ENCODE results near the gene C1orf21.

C1orf21 gene

DNA sequence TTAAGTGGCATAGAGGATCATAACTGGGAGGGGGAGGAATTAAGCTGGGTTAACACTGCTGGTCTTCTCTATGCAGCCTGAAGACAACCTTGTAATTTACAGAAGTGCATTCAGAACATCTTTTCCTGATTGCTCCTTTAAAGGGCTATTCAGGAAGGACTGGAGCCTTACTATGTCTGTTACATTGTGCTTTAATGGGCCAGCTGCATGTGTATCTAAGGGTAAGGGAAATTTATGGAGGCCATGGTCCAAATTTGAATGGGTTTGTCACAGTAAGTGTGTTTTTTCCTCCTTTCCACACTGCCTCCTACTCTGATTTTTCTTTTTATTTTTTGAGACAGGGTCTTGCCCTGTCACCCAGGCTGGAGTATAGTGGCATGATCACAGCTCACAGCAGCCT lies 19.6 kb downstream of the C1orf21 start:
- H3K4me3 ChIP-seq (ENCODE audit: low read depth, low read length), result no peak overlapping the region
- DNase-seq (ENCODE audit: low read depth), result no peak

DNA sequence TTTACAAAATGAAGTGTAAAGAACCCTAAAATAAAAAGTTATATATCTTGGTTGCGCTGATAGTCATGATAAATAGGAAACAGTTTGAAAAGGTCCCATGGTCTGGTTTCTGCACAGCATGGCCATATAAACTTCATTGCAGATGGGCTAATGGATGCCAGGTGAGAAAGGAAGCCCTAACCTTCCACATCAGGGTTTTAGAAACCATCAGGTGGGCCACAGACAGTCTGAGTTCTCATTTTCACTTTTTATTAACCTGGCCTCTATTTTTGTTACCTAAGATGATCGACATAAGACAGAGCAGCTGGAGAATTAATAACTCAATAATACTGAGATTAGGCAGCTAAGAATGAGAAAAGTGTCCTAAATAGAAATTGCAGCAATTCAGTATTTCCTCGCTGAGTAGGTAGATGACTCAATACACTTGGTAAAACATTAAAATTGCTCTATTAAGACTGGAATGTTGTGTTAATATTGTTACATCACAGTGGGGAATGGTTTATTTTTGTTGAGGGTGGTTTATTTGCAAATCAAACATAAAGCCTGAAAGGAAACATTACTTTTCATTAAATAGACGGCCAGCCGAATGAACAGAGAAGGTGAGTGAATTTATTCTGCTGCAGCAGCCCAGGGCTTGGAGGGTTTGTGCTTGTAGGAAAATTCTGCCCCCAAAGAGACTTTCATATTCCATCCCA lies 21.1 kb downstream of the C1orf21 start:
- no peak for DNase-seq (ENCODE audit: low read depth)
- no peak overlapping the region for H3K4me3 ChIP-seq (ENCODE audit: low read depth, low read length)

DNA sequence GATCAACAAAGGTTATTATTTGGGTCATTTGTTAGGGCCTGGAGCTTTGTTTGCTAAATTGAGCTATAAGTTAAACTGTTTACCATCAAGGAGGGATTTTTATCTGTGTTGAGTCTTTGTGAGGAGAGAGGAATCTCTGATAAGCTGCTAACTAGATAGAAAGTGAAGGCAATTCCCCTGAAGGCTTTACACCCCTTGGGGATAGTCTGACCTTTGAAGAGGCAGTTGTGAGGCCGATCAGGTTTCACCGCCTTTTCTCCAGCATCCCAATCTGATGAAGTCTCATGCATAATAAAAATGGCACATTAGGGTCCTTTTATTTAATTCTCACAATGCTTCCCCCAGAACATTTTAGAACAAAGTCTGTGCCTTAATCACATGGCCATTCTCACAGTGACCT lies 21.8 kb downstream of the C1orf21 start:
- no peak overlapping the region for H3K4me3 ChIP-seq (ENCODE audit: low read depth, low read length)
- no peak for DNase-seq (ENCODE audit: low read depth)

DNA sequence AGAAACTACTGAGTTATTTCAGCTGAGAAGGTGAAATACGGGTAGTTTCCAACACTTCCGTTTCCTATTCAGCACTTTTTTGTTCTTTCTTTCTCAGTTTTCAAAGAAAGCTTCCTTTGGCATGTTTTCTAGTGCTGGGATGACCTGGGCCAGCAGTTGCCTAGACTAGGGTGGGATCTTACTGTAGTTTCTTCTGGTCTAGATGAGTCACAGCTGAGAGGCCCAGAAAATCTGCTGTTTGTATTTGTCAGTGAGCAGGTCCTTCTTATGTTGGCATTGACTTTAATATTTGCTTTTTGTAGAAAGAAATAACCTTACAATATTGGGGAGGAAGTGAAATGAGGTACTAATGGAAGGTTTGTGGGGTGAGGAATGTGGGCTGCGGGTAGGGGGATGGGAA lies 22.2 kb downstream of the C1orf21 start:
- no peak for DNase-seq (ENCODE audit: low read depth)
- H3K4me3 ChIP-seq (ENCODE audit: low read depth, low read length), result no peak overlapping the region

DNA sequence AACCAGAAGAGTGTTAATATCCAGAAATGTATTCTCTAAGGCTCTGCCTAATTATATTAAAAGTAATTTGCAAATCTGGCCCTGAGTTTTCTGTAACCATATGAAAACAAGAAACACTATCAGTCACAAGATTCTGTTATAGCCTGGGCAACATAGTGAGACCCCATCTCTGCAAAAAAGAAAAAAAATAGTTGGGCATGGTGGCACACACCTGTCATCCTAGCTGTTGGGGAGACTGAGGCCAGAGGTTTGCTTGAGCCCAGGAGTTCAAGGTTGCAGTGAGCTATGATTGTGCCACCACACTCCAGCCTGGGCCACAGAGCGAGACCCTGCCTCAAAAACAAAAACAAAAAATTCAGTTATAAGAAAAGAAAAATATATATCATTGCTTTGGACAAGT lies 25.6 kb downstream of the C1orf21 start:
- no peak overlapping the region for H3K4me3 ChIP-seq (ENCODE audit: low read depth, low read length)
- DNase-seq (ENCODE audit: low read depth), result no peak

DNA sequence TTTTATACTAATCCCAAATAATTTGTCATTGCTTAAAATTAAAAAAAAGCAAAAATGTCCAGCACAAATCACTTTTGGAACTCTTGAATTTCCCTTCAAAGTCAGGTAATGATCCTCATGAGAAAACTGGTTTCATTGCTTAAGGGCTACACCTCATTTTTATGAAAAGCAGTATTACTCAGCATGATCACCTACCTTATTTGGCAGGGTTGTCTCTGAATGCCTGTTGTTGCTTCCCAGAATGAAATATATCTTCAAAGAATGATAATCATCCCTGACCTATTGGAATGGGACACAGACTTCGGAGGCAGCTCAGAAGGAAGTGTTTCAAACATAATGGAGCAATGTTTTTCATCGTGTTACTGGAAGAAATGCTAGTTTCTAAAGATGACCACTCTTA lies 29.7 kb downstream of the C1orf21 start:
- H3K4me3 ChIP-seq (ENCODE audit: low read depth, low read length), result no peak overlapping the region
- DNase-seq (ENCODE audit: low read depth), result no peak

DNA sequence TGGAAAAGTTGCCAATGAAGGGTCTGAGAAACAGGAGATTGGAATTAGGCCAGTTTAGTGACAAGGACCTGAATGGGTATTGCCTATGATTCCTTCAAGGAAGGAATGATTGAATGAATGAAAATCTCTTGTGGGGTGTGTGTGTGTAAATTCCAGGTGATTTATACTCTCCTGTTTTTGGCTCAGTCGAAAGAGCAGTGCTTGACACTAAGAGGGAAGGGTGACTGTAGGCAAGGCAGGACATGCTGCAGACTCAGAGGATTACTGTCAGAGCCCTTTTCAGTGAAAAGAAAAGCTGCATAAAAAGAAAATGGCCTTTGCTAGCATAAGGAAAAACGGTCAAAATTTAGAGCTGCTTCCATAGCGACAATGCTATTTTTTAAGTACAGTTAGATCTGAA lies 30.1 kb downstream of the C1orf21 start:
- H3K4me3 ChIP-seq (ENCODE audit: low read depth, low read length), result no peak overlapping the region
- no peak for DNase-seq (ENCODE audit: low read depth)

DNA sequence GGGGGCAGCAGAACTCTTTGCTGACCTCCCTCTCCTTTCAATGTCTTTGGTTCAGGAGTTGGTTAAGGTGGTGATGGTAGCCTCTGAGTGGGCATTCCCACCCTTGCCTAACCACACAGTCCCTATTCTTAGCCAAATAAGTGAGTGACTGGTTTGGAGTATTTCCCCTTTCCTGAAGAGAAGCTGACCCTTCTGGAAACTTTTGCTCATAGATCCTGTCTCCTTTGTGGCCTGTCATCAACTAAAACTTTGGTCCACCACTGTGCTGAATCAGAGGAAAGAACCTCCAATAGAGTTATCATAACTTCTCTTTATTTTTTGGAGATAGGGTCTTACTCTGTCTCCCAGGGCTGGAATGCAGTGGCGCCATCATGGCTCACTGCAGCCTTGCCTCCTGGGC lies 31.1 kb downstream of the C1orf21 start:
- no peak for DNase-seq (ENCODE audit: low read depth)

DNA sequence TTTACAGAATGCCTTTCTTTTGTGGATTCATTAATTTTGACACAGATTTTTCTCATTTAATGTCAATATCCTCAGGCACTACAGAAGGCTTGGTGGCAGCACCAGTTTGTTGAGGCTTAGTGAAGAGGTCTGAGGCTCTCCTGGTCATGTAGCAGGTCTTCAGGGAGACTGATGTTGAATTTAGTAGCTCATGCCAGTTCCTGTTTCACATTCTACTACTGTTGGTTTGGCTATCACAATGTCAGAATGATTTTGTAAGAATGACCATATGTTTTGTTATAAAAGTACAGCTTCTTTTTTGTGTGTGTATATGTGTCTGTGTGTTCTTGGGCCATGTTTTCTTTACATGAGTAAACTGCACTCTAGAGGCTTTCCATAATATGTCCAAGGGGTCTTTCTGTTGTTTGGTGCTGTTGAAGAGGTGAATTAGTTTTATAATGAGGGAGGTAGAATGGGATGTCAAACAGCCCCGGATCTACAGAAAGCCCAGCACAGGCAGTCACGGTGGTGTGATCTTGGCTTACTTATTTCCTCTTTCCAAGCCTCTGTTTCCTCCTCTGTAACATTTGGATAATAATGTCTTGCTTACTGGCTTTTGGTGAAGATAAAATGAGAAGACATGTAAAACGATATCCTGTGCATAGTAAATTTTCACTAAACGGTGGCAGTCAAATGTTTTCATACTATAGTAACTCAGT lies 32.0 kb downstream of the C1orf21 start:
- no peak for DNase-seq (ENCODE audit: low read depth)
- no peak overlapping the region for H3K4me3 ChIP-seq (ENCODE audit: low read depth, low read length)

More for the DNA sequence above, 31.1 kb downstream of the C1orf21 start:
- no peak overlapping the region for H3K4me3 ChIP-seq (ENCODE audit: low read depth, low read length)

DNA sequence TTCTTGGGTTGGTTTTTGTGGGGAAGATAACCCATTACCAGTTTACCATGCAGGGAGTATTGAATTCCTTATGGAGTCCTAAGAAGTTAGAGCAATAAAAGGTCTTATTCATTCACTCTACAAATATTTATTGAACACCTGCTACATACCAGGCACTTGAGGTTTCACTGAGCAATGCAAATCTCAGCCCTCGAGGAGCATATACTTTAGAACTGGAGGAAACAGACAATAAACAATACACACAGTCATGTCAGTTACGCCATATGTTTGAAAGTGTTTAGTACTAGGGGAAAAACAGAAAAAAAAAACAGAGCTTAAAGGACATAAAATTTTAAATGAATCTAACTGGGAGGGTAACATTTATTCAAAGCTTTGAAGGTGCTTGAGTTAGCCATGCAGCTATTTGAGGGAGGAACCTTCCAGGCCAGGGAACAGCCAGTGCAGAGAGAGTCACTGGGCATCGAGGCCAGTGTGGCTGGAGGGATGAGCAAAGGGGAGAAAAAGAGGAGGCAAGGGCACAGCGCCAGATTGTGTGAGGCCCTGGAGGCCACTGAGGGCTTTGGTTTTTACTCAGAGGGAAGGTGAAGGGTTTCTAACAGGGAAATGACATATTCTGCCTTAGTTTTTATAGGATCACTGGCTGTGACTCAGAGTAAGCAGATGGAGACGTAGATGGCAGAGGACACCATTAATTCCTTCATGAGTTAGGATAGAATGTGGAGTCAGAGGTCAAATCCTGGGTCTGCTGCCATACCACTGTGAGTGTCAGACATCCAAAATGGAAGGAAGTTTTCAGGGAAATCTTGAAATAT lies 32.7 kb downstream of the C1orf21 start:
- no peak overlapping the region for H3K4me3 ChIP-seq (ENCODE audit: low read depth, low read length)
- no peak for DNase-seq (ENCODE audit: low read depth)

DNA sequence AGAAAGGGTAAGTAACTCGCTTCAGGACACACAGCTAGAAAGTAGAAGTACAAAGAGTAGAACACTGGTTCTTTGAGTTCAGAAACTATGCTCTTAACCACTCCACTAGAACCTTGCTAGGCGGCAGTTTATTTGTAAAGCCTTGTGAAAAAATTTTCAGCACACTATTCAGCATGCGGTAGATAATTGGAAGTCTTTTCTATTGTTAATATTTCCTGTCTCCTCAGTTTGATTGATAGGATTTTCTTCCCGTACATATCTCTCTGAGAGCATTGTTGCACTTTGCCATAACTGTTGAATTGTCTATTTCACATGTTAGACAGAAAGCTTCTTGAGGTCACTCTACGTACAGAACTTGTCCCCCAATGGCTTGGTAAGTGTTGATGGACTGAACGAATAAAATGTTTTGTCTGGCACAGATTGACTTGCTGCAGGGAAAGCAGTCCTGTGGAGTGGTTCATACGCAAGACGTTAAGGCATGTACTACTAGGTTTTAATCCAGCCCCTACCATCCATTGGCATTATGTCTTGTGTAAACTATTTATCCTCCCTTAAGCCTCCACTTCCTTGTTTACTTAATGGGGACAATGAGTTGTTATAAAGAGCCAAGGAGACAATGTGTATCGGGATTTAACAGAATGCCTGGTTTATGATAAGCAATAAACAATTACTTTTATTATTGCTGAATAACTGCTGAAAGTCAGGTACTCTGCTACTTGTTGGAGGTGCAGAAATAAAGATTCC lies 35.8 kb downstream of the C1orf21 start:
- no peak for DNase-seq (ENCODE audit: low read depth)

DNA sequence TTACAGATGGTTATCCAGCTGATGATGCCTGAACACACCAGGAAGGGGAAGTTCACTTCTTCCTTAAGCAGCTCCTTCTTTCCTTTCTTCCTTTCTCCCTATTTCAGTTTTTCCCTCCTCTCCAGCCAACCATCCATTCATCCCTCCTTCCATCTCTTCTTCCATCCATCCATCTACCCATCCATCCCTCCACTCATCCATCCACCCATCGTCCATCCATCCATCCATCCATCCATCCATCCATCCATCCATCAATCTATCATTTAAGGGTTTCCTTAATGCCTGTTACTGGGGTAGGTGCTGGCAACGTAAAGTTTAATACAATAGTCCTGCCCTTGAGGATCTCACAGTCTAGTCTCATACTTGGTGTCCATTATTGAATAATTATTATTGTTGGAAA lies 36.8 kb downstream of the C1orf21 start:
- no peak overlapping the region for H3K4me3 ChIP-seq (ENCODE audit: low read depth, low read length)
- no peak for DNase-seq (ENCODE audit: low read depth)

More for the DNA sequence above, 35.8 kb downstream of the C1orf21 start:
- H3K4me3 ChIP-seq (ENCODE audit: low read depth, low read length), result no peak overlapping the region

DNA sequence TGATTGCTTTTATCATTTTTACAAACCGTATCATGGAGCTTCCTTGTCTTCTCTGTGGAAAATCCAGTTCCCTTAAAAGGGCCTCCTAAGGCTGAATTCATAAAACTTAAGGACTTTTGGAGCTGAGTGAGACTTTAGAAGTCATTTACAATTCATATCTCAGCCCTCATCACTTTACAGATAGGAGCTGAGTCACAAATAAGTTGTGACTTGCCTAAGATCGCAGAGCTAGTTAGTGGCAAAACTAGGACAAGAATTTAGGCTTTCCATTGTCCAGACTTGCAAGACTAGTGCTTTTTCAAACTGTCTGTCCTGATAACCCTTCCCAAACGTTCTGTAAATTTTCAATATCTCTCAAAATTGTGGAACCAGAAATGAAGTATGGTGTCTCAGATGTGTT lies 37.3 kb downstream of the C1orf21 start:
- DNase-seq (ENCODE audit: low read depth), result no peak
- no peak overlapping the region for H3K4me3 ChIP-seq (ENCODE audit: low read depth, low read length)

DNA sequence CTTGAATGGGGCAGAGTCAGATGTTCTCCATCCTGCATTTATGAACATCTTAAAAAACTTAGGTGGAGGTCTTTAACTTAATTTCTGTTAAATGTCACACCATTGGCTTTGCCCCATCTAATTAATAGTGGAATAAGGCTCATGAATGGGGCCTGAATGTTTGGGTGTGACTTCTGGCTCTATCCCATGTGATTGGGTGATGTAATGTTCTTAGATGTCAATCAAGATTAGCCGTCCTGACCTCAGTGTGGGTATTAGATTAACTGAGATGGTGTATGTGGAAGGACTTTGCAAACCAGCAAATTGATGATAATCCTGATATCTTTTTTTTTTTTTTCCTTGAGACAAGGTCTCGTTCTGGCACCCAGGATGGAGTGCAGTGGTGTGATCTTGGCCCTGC lies 38.1 kb downstream of the C1orf21 start:
- DNase-seq (ENCODE audit: low read depth), result no peak
- no peak overlapping the region for H3K4me3 ChIP-seq (ENCODE audit: low read depth, low read length)

DNA sequence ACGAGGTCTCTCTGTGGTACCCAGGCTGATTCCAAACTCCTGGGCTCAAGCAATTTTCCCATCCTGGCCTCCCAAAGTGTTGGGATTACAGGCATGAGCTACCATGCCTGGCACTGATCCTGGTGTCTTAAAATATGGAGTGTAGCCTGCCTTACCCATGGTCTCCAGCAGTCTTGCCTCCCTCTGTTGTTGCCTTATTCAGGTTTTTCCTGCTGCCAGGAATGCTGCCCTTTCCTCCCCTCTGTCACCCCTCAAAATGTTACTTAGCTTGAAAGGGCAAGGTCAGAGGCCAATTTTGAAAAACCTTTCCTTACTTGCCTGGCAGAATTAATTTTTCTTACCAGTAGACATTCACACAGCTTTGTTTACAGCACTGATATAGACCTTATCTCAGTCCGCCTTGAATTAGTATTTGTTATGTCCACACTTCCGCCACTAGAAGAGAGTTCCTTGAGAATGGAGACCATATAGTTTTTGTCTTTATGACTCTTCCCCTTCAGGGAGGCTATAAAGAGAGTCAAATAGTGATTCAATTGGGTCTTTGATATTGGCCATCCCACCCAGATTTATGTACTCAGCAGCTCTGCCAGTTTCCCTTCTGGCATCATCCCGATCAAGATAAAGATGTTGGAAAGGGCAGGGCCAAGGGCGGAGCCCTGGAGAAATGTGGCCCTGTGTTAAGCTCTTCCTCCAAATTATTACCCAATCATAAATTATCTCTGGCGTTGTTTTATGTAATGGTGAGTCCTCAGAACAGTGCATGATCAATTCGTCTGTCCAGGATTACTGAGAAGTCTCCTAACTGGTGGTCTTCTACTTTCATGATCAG lies 38.8 kb downstream of the C1orf21 start:
- no peak for DNase-seq (ENCODE audit: low read depth)
- H3K4me3 ChIP-seq (ENCODE audit: low read depth, low read length), result no peak overlapping the region

DNA sequence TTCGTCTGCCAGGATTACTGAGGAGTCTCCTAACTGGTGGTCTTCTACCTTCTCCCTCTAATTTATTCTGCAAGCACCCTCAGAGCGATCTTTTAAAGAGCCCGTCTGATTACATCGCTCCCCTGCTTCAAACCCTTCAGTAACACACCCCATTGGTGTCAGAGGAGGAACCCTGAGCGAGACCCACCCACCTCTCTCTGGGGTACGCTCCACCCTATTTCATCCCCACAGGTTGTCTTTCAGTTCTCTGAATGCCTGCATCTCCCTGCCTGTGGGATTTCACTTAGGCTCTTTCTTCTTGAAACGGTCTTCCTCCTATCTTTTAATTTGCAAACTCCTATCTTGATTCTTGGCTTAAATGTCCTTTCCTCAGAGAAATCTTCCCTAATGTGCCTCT lies 39.4 kb downstream of the C1orf21 start:
- no peak for DNase-seq (ENCODE audit: low read depth)
- no peak overlapping the region for H3K4me3 ChIP-seq (ENCODE audit: low read depth, low read length)

DNA sequence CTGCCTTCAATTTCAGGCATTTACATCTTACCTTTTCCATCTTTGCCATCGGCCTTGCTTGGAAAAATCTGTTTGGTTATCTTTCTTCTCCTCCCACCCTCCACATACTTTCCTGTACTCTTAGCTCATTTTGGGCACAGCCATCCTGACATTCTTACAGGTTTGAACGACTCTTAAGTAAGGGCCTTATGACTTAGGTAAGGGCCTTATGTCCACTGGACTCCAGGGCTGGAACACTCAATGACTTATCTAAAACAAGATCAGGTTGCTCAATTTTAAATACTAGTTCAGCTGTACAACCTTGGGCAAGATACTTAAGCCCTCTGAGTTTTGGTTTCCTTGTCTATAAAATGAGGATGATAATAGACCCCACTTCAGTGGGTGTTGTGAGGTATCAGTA lies 40.9 kb downstream of the C1orf21 start:
- H3K4me3 ChIP-seq (ENCODE audit: low read depth, low read length), result no peak overlapping the region
- no peak for DNase-seq (ENCODE audit: low read depth)

DNA sequence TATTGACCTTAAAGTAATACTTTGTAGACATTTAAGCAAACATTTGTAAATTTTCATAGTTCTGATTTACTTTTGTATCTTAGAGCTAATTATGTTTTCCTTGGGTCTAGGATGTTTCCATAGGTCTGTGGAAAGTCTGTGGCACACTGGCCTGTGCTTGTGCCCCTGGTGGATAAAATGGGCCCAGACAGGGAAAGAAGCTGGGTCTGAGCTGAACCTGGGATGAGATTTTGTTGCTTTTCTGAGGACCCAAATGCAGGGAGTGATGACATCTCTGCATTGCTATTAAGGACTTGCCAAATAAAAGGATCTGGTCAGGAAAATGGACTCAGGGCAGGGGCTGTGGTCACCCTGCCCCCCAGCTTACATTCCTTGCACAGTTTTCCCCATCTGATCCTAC lies 41.8 kb downstream of the C1orf21 start:
- DNase-seq (ENCODE audit: low read depth), result no peak
- H3K4me3 ChIP-seq (ENCODE audit: low read depth, low read length), result no peak overlapping the region

DNA sequence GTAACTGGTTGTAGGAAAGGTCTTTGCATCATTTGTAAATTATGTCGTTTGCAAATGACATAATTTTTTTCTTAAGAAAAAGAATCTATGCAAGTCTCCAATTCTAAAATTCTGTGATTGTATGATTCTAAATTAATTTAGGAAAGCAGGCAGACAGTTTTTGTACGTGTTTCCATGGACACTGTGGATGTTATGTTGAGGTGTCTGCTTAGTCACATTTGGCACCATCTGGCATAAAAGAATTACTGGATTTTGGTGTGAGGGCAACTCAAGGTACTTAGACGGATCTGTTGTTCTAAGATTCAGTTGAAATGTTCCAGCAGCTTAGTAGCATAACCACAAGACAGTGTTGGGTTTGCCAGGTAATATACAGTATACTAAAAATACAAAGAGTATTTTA lies 42.5 kb downstream of the C1orf21 start:
- DNase-seq (ENCODE audit: low read depth), result no peak
- H3K4me3 ChIP-seq (ENCODE audit: low read depth, low read length), result no peak overlapping the region

All from skeletal muscle cell (primary cell).